Endothelial cell (in vitro differentiated cells): Measurements from ENCODE around the gene AKIRIN2. TPM values are rescaled to one million over a fixed set of nuclear protein-coding genes. Genes with fewer than 3 reads are reported as not detected.

Experiments used
- DNase-seq: peaks from one replicate; pipeline ENCODE4 v3.0.0; 2021; ENCODE audit warnings: low spot score
- H3K27ac Mint-ChIP-seq: one replicate; pipeline ENCODE4 v1.8.0; 2021; ENCODE audit warnings: mixed read lengths, inconsistent platforms; ENCODE audit not compliant: unreplicated experiment
- H3K27me3 Mint-ChIP-seq: one replicate; pipeline ENCODE4 v1.8.0; 2021; ENCODE audit warnings: mild to moderate bottlenecking, moderate library complexity, mixed read lengths, inconsistent platforms; ENCODE audit not compliant: unreplicated experiment
- H3K36me3 Mint-ChIP-seq: one replicate; pipeline ENCODE4 v1.8.0; 2021; ENCODE audit warnings: mild to moderate bottlenecking, low read depth, mixed read lengths, inconsistent platforms; ENCODE audit not compliant: unreplicated experiment
- H3K4me1 Mint-ChIP-seq: one replicate; pipeline ENCODE4 v1.8.0; 2021; ENCODE audit warnings: mild to moderate bottlenecking, mixed read lengths, inconsistent platforms; ENCODE audit not compliant: unreplicated experiment
- H3K4me3 Mint-ChIP-seq: one replicate; pipeline ENCODE4 v1.8.0; 2021; ENCODE audit warnings: mild to moderate bottlenecking, mixed read lengths, inconsistent platforms; ENCODE audit not compliant: unreplicated experiment
- H3K9me3 Mint-ChIP-seq: one replicate; pipeline ENCODE4 v1.8.0; 2021; ENCODE audit warnings: mixed read lengths, inconsistent platforms; ENCODE audit not compliant: unreplicated experiment
- total RNA-seq: library from RNA; stranded (reverse); fragmentation: NEBNext Ultra II Directional; extraction: Animal tissue kit (Norgen Biotek cat#: 25700); gene quantifications from one replicate; pipeline ENCODE4 v1.2.1, GENCODE V29; 2021; ENCODE audit not compliant: unreplicated experiment
- TF ChIP-seq, protein P1 (sequence below): fragments of 200-600 bp; sonication (generic); IDR thresholded peaks from one replicate; pipeline ENCODE4 v1.5.0; 2021; ENCODE audit warnings: antibody characterized with exemption; ENCODE audit not compliant: unreplicated experiment

The AKIRIN2 gene
- total RNA-seq, 1 donor from 2014 or later = 59.3 TPM

DNA sequence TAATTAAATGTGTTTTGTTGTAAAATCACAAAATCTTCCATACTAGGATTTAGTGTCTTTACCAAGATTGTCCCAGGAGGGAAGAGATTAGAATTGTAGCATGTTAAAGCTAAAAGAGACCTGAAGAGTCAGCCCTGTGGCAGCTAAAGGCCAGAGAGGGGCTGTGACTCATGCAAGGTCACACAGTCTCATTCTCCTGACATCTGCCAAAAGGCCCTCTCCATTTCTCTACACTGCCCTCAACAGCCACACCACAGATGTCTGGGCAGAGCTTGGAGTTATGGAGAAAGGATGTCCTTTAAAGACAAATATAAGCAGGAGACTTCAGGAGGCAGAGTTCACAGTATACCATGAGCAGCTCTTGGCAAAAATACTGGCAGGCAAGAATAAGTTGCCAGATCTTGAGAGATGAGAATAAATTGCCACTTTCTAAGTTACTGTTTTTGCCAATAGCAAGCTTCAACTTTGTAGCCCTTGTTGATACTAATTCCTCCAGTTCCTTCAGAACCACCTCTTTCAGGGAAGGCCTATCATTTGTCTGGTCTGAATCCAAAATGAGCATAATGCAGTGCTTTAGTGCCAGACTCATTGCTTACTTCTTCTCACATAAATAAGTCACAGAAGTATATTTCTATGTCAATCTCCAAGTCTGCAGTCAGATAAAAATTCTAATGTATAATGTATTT, 41.7 kb downstream of the AKIRIN2 start:
- H3K27me3 Mint-ChIP-seq = no peaks in the 10 kb centered on the region
- no peak overlapping the region for H3K4me3 Mint-ChIP-seq
- peaks cover 9% of the 10 kb centered on the region for H3K4me1 Mint-ChIP-seq
- no peak for DNase-seq
- peaks cover 15% of the 10 kb centered on the region for H3K36me3 Mint-ChIP-seq
- H3K9me3 Mint-ChIP-seq = no peaks in the 10 kb centered on the region
- H3K27ac Mint-ChIP-seq = no peak overlapping the region
- TF ChIP-seq, protein P1, sequence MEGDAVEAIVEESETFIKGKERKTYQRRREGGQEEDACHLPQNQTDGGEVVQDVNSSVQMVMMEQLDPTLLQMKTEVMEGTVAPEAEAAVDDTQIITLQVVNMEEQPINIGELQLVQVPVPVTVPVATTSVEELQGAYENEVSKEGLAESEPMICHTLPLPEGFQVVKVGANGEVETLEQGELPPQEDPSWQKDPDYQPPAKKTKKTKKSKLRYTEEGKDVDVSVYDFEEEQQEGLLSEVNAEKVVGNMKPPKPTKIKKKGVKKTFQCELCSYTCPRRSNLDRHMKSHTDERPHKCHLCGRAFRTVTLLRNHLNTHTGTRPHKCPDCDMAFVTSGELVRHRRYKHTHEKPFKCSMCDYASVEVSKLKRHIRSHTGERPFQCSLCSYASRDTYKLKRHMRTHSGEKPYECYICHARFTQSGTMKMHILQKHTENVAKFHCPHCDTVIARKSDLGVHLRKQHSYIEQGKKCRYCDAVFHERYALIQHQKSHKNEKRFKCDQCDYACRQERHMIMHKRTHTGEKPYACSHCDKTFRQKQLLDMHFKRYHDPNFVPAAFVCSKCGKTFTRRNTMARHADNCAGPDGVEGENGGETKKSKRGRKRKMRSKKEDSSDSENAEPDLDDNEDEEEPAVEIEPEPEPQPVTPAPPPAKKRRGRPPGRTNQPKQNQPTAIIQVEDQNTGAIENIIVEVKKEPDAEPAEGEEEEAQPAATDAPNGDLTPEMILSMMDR = no peak

DNA sequence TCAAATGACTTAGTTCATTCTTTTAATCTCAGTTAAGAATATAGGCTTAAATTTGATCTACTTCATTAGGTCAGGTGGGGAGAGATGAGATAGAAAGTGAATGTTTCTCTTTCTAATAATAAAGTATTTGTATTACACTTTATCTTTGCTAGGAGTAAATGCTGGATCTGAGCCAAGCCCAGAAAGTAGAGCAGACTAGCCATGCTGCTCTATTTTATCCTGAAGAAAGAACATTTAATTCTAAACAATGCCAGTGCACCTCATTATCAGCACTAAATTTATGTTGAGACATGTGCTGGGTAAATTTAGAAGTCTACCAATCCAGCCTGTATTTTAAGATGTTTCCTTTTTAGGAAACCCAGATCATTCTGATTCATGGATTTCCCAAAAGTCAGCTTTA, 43.5 kb downstream of the AKIRIN2 start:
- Mint-ChIP-seq H3K27ac (no peak overlapping the region), H3K36me3 (peaks cover 15% of the 10 kb centered on the region), H3K4me1 (peaks cover 9% of the 10 kb centered on the region), H3K9me3 (no peaks in the 10 kb centered on the region), H3K4me3 (no peak overlapping the region), H3K27me3 (no peaks in the 10 kb centered on the region)
- no peak for DNase-seq
- TF ChIP-seq, protein P1 = no peak

DNA sequence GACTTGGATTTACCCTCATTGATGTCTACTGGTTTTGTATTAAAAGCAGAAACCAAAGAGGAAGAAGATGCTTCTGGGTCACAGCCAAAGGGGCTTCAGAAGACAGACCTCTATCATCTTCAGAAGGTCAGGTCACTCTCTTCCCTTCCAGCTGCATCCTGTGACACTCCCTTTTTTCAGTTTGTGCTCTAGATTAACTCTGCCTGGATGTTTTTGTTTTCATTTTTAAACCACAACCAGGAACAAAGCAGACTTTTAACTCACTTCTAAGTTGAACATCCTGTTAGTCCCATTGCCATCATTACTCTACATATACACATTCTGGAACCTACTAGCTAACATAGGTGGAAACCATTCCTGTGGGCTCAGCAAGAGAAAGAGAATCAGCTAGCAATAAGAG, 45.2 kb downstream of the AKIRIN2 start:
- no peaks in the 10 kb centered on the region for H3K9me3 Mint-ChIP-seq
- H3K27me3 Mint-ChIP-seq = no peaks in the 10 kb centered on the region
- H3K27ac Mint-ChIP-seq = peak overlapping the region; percentile 10
- no peak for DNase-seq
- H3K4me1 Mint-ChIP-seq = peaks cover 9% of the 10 kb centered on the region
- peaks cover 15% of the 10 kb centered on the region for H3K36me3 Mint-ChIP-seq
- TF ChIP-seq, protein P1 = no peak
- H3K4me3 Mint-ChIP-seq = no peak overlapping the region

DNA sequence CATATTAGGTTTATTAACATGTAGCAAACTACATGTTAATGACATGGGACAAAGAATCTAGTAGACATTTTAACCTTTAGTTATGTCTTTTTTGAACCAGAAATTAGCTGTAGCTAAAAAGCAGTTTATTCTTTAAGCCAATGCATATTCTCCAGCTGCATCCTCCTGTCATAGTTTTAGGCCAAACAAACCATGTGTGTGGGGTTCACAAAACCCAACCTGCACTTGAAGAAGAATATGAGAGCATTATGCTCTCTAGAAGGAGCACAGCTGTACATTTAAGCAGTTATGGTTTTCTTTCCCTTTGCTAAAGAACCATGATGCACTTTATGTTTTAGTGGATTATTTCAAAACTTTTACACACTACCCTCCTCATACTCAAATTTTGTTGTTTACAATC, 46.2 kb downstream of the AKIRIN2 start:
- no peak for DNase-seq
- Mint-ChIP-seq H3K27me3 (no peaks in the 10 kb centered on the region), H3K4me3 (no peak overlapping the region), H3K36me3 (peaks cover 12% of the 10 kb centered on the region), H3K4me1 (peaks cover 9% of the 10 kb centered on the region), H3K9me3 (no peaks in the 10 kb centered on the region), H3K27ac (no peak overlapping the region)
- TF ChIP-seq, protein P1 = no peak

DNA sequence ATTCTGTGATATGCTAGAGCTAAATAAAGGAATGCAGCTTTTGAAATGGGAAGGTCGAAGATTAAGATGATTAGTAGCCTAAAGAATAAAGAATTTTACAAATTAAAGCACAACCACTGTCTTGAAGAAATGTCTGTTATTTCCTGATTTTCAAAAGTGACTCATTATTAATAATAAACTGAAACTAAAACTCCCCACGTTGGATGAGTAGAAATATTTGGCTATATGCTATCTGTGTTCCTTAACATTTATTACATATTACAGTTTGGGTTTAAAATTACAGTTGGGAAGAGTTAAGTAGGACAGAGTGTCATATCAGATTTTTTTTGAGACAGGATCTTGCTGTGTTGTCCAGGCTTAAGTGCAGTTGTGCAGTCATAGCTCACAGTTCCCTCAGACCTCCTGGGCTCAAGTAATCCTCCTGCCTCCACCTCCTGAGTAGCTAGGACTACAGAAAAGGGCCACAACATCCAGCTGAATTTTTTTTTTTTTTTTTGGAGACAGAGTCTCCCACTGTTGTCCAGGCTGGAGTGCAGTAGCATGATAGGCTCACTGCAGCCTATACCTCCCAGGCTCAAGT, 47.1 kb downstream of the AKIRIN2 start:
- Mint-ChIP-seq H3K36me3 (peaks cover 12% of the 10 kb centered on the region), H3K27ac (no peak overlapping the region)

More for the DNA sequence above, 47.1 kb downstream of the AKIRIN2 start:
- Mint-ChIP-seq H3K4me1 (peaks cover 9% of the 10 kb centered on the region), H3K9me3 (no peaks in the 10 kb centered on the region), H3K27me3 (no peaks in the 10 kb centered on the region), H3K4me3 (no peak overlapping the region)
- TF ChIP-seq, protein P1 = no peak
- DNase-seq = no peak
